Mesendoderm (in vitro differentiated cells): Measurements from ENCODE around the gene CRAMP1.
"Not testable (repeated sequence)": the region's sequence is repeated elsewhere in the genome, so short reads cannot be mapped to it uniquely, and the experiment has no call there.

ENCODE experiments used
- DNase-seq: peaks from one replicate; pipeline ENCODE4 v3.0.0; 2013
- H2AK5ac ChIP-seq: 2 replicates; pipeline ENCODE4 v1.6.1; 2013; ENCODE audit warnings: low read length, inconsistent platforms
- H2BK120ac ChIP-seq: 2 replicates; pipeline ENCODE4 v1.6.1; 2013; ENCODE audit warnings: low read depth, mild to moderate bottlenecking, low read length, moderate library complexity, mixed read lengths
- H2BK15ac ChIP-seq: replicated peaks from 2 replicates; pipeline ENCODE4 v1.6.1; 2013; ENCODE audit warnings: low read depth, mild to moderate bottlenecking, moderate library complexity
- H2BK5ac ChIP-seq: 2 replicates; pipeline ENCODE4 v1.6.1; 2013; ENCODE audit warnings: low read length, inconsistent platforms
- H3K18ac ChIP-seq: 2 replicates; pipeline ENCODE4 v1.6.1; 2013; ENCODE audit warnings: mild to moderate bottlenecking, low read length, mixed read lengths
- H3K23ac ChIP-seq: one replicate; pipeline ENCODE4 v1.6.1; 2013; ENCODE audit warnings: low read length
- H3K27ac ChIP-seq: 2 replicates; pipeline ENCODE4 v1.5.1; 2013; ENCODE audit warnings: low read depth, mild to moderate bottlenecking, inconsistent platforms, low read length, moderate library complexity
- H3K27me3 ChIP-seq: 2 replicates; pipeline ENCODE4 v1.6.1; 2013; ENCODE audit warnings: low read length, control low read depth, mild to moderate bottlenecking, inconsistent platforms; ENCODE audit not compliant: insufficient read depth, poor library complexity
- H3K36me3 ChIP-seq: 2 replicates; pipeline ENCODE4 v1.6.1; 2013; ENCODE audit warnings: low read length, inconsistent platforms; ENCODE audit not compliant: control insufficient read depth, insufficient read depth
- H3K4ac ChIP-seq: one replicate; pipeline ENCODE4 v1.6.1; 2013; ENCODE audit warnings: low read depth, mild to moderate bottlenecking, low read length, moderate library complexity
- H3K4me1 ChIP-seq: 2 replicates; pipeline ENCODE4 v1.6.1; 2013; ENCODE audit warnings: low read depth, low read length, inconsistent platforms; ENCODE audit not compliant: control insufficient read depth
- H3K4me2 ChIP-seq: 2 replicates; pipeline ENCODE4 v1.6.1; 2013; ENCODE audit warnings: low read length
- H3K4me3 ChIP-seq: 2 replicates; pipeline ENCODE4 v1.5.1; 2013; ENCODE audit warnings: mild to moderate bottlenecking, low read length
- H3K56ac ChIP-seq: one replicate; pipeline ENCODE4 v1.6.1; 2013; ENCODE audit warnings: low read length
- H3K79me1 ChIP-seq: 2 replicates; pipeline ENCODE4 v1.6.1; 2013; ENCODE audit warnings: low read length, inconsistent platforms
- H3K79me2 ChIP-seq: 2 replicates; pipeline ENCODE4 v1.6.1; 2013; ENCODE audit warnings: mild to moderate bottlenecking, low read length; ENCODE audit not compliant: control insufficient read depth, insufficient read depth
- H3K9ac ChIP-seq: 2 replicates; pipeline ENCODE4 v1.6.1; 2013; ENCODE audit warnings: low read length, inconsistent platforms
- H4K5ac ChIP-seq: one replicate; pipeline ENCODE4 v1.6.1; 2013; ENCODE audit warnings: low read length
- H4K8ac ChIP-seq: one replicate; pipeline ENCODE4 v1.6.1; 2013; ENCODE audit warnings: low read depth, mild to moderate bottlenecking, control low read depth, low read length, moderate library complexity
- WGBS: extraction: QIAGEN DNeasy Blood & Tissue Kit; methylation state at CpG from one replicate; pipeline ENCODE4 v1.1.7; 2013; ENCODE audit warnings: low lambda C conversion rate, missing lambda C conversion rate; ENCODE audit not compliant: insufficient coverage; ENCODE audit errors: extremely low coverage; 5-methylcytosine and 5-hydroxymethylcytosine counted together

Gene CRAMP1

DNA sequence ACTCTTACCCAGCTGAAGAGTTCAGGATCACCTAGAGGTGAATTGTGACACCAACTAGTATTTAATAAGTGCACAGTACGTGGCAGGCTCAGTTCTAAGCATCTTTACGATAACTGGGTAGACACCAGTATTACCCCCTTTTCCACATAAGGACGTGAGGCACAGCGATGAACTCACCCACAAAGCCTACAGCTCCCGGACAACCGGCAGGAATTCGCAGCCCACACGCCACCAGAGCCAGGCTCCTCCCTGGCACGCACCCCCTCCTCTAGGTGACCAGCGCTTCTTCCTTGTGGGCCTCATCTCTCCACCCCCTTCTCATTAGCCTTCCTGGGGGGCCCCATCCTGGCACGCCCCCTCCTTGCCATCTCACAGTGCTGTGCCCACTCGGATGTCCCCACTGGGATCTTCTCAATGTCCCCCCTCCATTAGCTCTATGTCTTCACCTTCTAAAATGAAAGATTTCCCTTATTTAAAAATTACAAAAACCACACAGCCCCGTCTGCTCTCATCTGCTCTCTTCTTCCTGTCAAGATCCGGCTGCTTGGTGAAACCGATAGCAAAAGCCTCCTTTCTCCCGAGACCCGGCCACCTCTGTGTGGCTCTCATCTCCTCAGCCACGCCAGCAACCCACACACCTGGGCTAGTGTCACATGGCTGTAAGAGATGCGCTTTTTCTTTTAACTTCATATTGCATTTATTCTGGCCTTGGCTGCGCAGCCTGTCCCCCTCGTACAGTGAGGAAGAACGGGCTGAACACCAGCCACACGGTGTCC, 21.0 kb upstream of the CRAMP1 start:
- Histone ChIP-seq H3K18ac (no peak overlapping the region), H2BK15ac (no peak overlapping the region), H4K8ac (no peak overlapping the region)

DNA sequence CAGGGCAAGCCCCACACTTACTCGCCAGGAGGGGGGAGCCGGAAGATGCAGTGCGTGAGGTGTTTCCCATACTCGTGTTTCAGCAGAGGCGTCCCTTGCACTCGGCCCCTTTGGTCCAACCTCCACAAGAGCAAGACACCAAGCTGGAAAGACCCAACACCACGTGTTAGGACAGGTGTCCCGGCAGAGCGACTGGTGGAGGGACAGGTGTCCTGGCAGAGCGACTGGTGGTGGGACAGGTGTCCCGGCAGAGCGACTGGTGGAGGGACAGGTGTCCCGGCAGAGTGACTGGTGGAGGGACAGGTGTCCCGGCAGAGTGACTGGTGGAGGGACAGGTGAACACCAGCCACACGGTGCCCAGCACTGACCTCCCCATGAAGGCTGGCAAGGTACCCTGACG, 19.7 kb upstream of the CRAMP1 start:
- H3K27me3 ChIP-seq, result no peaks in the 10 kb centered on the region
- no peak overlapping the region for H3K23ac ChIP-seq
- no peak overlapping the region for H4K5ac ChIP-seq
- H3K56ac ChIP-seq, result no peak overlapping the region
- H2BK5ac ChIP-seq, result no peak overlapping the region
- no peak overlapping the region for H3K4me3 ChIP-seq
- no CpG with 5 or more reads among the region's 16 CpGs for WGBS
- H3K9ac ChIP-seq, result no peak overlapping the region
- H2BK120ac ChIP-seq, result no peak overlapping the region
- no peak overlapping the region for H3K4me2 ChIP-seq
- DNase-seq, result no peak
- H2BK15ac ChIP-seq, result no peak overlapping the region
- H3K79me1 ChIP-seq, result no peaks in the 10 kb centered on the region
- no peaks in the 10 kb centered on the region for H3K4me1 ChIP-seq
- no peak overlapping the region for H3K27ac ChIP-seq
- no peak overlapping the region for H3K18ac ChIP-seq
- no peak overlapping the region for H2AK5ac ChIP-seq
- no peaks in the 10 kb centered on the region for H3K36me3 ChIP-seq
- no peak overlapping the region for H3K4ac ChIP-seq
- no peaks in the 10 kb centered on the region for H3K79me2 ChIP-seq
- no peak overlapping the region for H4K8ac ChIP-seq

More for the DNA sequence above, 21.0 kb upstream of the CRAMP1 start:
- Histone ChIP-seq H2BK5ac (no peak overlapping the region), H3K27me3 (no peaks in the 10 kb centered on the region), H3K79me2 (no peaks in the 10 kb centered on the region), H3K4me1 (no peaks in the 10 kb centered on the region), H3K4ac (no peak overlapping the region), H2BK120ac (no peak overlapping the region), H3K27ac (no peak overlapping the region), H3K36me3 (no peaks in the 10 kb centered on the region), H3K4me2 (no peak overlapping the region), H3K23ac (no peak overlapping the region), H3K4me3 (no peak overlapping the region), H3K79me1 (no peaks in the 10 kb centered on the region), H3K9ac (no peak overlapping the region), H4K5ac (no peak overlapping the region), H2AK5ac (no peak overlapping the region), H3K56ac (no peak overlapping the region)
- WGBS, result no CpG with 5 or more reads among the region's 23 CpGs
- DNase-seq, result no peak

DNA sequence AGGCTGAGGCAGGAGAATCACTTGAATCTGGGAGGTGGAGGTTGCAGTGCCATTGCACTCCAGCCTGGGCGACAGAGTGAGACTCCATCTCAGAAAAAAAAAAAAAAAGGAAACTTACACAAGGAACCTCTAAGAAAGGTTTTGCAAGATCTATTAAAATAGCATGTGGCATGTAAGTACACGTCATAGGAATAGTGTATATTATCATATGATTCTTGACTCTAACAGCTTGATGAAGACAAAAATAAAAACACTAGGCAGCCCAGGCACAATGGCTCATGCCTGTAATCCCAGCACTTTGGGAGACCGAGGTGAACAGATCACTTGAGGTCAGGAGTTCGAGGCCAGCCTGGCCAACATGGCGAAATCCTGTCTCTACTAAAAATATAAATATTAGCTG, 16.6 kb upstream of the CRAMP1 start:
- DNase-seq, H2BK15ac ChIP-seq, H3K9ac ChIP-seq, H4K8ac ChIP-seq, H3K4ac ChIP-seq, H3K27ac ChIP-seq, H3K79me2 ChIP-seq, H3K18ac ChIP-seq, H2BK120ac ChIP-seq, H3K4me1 ChIP-seq, H4K5ac ChIP-seq, H3K4me2 ChIP-seq, H3K27me3 ChIP-seq, H3K79me1 ChIP-seq, H2AK5ac ChIP-seq, H2BK5ac ChIP-seq, H3K4me3 ChIP-seq, H3K23ac ChIP-seq, H3K56ac ChIP-seq, H3K36me3 ChIP-seq: not testable (repeated sequence)
- no CpG with 5 or more reads among the region's 5 CpGs for WGBS

DNA sequence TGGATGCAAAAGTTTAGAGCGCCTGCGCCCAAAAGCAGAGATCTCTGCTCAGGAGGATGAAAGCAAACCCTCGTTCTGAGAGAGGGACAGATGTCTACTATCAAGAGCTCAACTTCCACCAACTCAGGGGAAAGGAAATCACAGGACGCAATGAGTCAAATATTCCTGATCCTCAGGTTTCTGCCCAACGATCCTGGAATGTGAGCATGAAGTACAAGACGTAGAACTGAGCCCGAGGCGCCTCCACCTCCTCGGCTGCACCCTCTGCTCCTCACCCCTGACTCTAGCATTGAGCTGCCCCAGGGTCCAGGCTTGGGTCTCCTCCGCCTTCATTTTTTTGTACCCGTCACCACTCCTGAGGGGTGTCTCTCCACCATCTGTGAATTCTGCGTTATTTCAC, 15.6 kb upstream of the CRAMP1 start:
- Histone ChIP-seq H3K36me3 (no peaks in the 10 kb centered on the region), H3K27me3 (no peaks in the 10 kb centered on the region), H4K5ac (no peak overlapping the region), H3K79me1 (no peaks in the 10 kb centered on the region), H2BK120ac (no peak overlapping the region), H3K4me2 (no peak overlapping the region), H2BK15ac (no peak overlapping the region), H3K9ac (no peak overlapping the region), H3K4ac (no peak overlapping the region), H3K23ac (no peak overlapping the region), H3K79me2 (no peaks in the 10 kb centered on the region), H3K4me1 (no peaks in the 10 kb centered on the region), H2AK5ac (no peak overlapping the region), H3K4me3 (no peak overlapping the region), H3K18ac (no peak overlapping the region), H3K56ac (no peak overlapping the region), H2BK5ac (no peak overlapping the region), H3K27ac (no peak overlapping the region), H4K8ac (no peak overlapping the region)
- no CpG with 5 or more reads among the region's 12 CpGs for WGBS
- DNase-seq, result no peak

DNA sequence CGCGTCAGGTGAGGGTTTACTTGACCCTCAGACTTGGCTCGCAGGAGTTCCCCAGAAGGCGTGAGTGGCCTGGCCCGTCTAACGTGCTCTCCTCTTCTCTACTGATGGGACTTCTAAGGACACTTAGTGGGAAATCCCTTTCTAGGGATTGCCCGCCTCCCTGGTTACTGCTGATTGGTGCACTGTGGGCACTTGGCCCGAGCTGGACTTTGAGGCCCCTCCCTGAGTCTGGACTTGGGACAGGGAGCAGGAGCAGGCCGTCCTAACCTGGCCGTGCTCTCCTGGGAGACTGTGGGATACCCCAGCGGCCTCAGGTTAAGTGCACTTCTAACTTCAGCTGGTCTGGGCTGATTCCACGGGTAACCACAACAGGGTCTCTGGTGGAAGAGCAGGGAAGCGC, 15.0 kb upstream of the CRAMP1 start:
- H3K36me3 ChIP-seq, result no peaks in the 10 kb centered on the region
- H3K27ac ChIP-seq, result no peak overlapping the region
- H3K4me3 ChIP-seq, result no peak overlapping the region
- no peak overlapping the region for H2BK120ac ChIP-seq
- H3K4ac ChIP-seq, result no peak overlapping the region
- no CpG with 5 or more reads among the region's 13 CpGs for WGBS
- H3K27me3 ChIP-seq, result no peaks in the 10 kb centered on the region
- H3K9ac ChIP-seq, result no peak overlapping the region
- H2BK5ac ChIP-seq, result no peak overlapping the region
- H4K8ac ChIP-seq, result no peak overlapping the region
- no peak overlapping the region for H3K18ac ChIP-seq
- H3K56ac ChIP-seq, result no peak overlapping the region
- no peak overlapping the region for H2BK15ac ChIP-seq
- H2AK5ac ChIP-seq, result no peak overlapping the region
- H3K79me1 ChIP-seq, result no peaks in the 10 kb centered on the region
- H3K23ac ChIP-seq, result no peak overlapping the region
- H3K4me1 ChIP-seq, result no peaks in the 10 kb centered on the region
- H4K5ac ChIP-seq, result no peak overlapping the region
- no peaks in the 10 kb centered on the region for H3K79me2 ChIP-seq
- no peak overlapping the region for H3K4me2 ChIP-seq
- no peak for DNase-seq

DNA sequence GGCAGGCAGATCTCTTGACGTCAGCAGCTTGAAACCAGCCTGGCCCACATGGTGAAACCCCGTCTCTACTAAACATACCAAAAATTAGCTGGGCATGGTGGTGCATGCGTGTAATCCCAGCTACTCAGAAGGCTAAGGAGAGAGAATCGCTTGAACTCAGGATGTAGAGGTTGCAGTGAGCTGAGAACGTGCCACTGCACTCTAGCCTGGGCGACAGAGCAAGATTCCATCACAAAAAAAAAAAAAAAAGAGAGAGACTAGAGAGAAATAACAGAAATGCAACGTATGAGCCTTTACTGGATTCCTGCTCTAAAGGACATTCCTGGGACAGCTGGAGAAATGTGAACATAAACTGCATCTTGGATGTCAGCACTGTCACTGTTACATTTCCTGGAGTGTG, 11.1 kb upstream of the CRAMP1 start:
- no peak overlapping the region for H4K8ac ChIP-seq
- no peaks in the 10 kb centered on the region for H3K36me3 ChIP-seq
- no CpG with 5 or more reads among the region's 7 CpGs for WGBS

More for the DNA sequence above, 11.1 kb upstream of the CRAMP1 start:
- H3K18ac ChIP-seq, result no peak overlapping the region
- H2BK15ac ChIP-seq, result no peak overlapping the region
- no peak overlapping the region for H3K9ac ChIP-seq
- no peaks in the 10 kb centered on the region for H3K27me3 ChIP-seq
- no peaks in the 10 kb centered on the region for H3K79me1 ChIP-seq
- no peak overlapping the region for H3K4me2 ChIP-seq
- H3K27ac ChIP-seq, result no peak overlapping the region
- H3K4me3 ChIP-seq, result no peak overlapping the region
- H4K5ac ChIP-seq, result no peak overlapping the region
- H2AK5ac ChIP-seq, result no peak overlapping the region
- no peaks in the 10 kb centered on the region for H3K79me2 ChIP-seq
- no peak for DNase-seq
- H2BK120ac ChIP-seq, result no peak overlapping the region
- H2BK5ac ChIP-seq, result no peak overlapping the region
- no peaks in the 10 kb centered on the region for H3K4me1 ChIP-seq
- H3K23ac ChIP-seq, result no peak overlapping the region
- H3K56ac ChIP-seq, result no peak overlapping the region
- H3K4ac ChIP-seq, result no peak overlapping the region
